K562 (cell line): Measurements from ENCODE around the gene SLC25A26. TPM values are rescaled to one million over a fixed set of nuclear protein-coding genes. Genes with fewer than 3 reads are reported as not detected.
A peak's percentile ranks its signal among the peaks of the same experiment; 100 is the strongest.

Experiments used
- CTBP1 ChIP-seq: fragments of 450-650 bp; IDR thresholded peaks from 2 replicates; pipeline ENCODE4 v1.6.1; 2016; ENCODE audit warnings: borderline replicate concordance
- JUNB ChIP-seq: fragments of 450-650 bp; formaldehyde crosslinking; conservative IDR thresholded peaks from 2 replicates; pipeline ENCODE4 v1.4.0; 2020; ENCODE audit warnings: mild to moderate bottlenecking
- RB1 ChIP-seq: fragments of 450-650 bp; IDR thresholded peaks from 2 replicates; pipeline ENCODE4 v1.6.1; 2017; ENCODE audit warnings: low read depth, mild to moderate bottlenecking
- RFX7 ChIP-seq: fragments of 250-450 bp; sonication (Bioruptor Pico); IDR thresholded peaks from 2 replicates; pipeline ENCODE4 v1.5.1; 2021; ENCODE audit warnings: mild to moderate bottlenecking
- TCF3 ChIP-seq: sonication (generic); formaldehyde crosslinking; IDR thresholded peaks from 2 replicates; pipeline ENCODE4 v1.4.0; 2020; ENCODE audit warnings: mild to moderate bottlenecking, missing genetic modification reagents
- ZNF324 ChIP-seq: fragments of 250-450 bp; sonication (Bioruptor Pico); IDR thresholded peaks from 2 replicates; pipeline ENCODE4 v1.4.0; 2020; ENCODE audit warnings: mild to moderate bottlenecking
- polyA plus RNA-seq, 8 experiments: library from polyadenylated mRNA; depleted of rRNA in 4 of 8; stranded (reverse) in 5 of 8; unstranded in 3 of 8; fragments of >200 nt; fragmentation: Nextera tagmentation in 2 of 8; fragmentation: Illumina TruSeq in 1 of 8; extraction: Ambion mirVana in 2 of 8; extraction: Trizol in 1 of 8; gene quantifications; 2 replicates each; pipeline versions ENCODE4 v1.2.1 to v1.2.3, GENCODE V29; 2011 to 2014; ENCODE audit warnings: inconsistent platforms in 1 of 8, missing spikeins in 1 of 8
- total RNA-seq, 7 experiments: library from RNA; depleted of rRNA in 6 of 7; stranded (reverse); fragments of >200 nt in 6 of 7; fragmentation: Illumina TruSeq in 2 of 7; extraction: Trizol in 2 of 7; gene quantifications; 2 replicates each; pipeline versions ENCODE4 v1.2.1 to v1.2.3, GENCODE V29; 2011 to 2021; ENCODE audit warnings: low replicate concordance in 1 of 7
- TF ChIP-seq, protein P1 (sequence below): sonication (generic); formaldehyde crosslinking; IDR thresholded peaks from 2 replicates; pipeline ENCODE4 v1.8.1; 2023; ENCODE audit warnings: missing genetic modification reagents, mild to moderate bottlenecking, borderline replicate concordance
- TF ChIP-seq, protein P2 (sequence below), 2 experiments: fragments of 450-650 bp; formaldehyde crosslinking in 1 of 2; IDR thresholded peaks; 2 replicates each; pipeline versions ENCODE4 v1.4.0 to v1.6.1; 2014 to 2020; ENCODE audit warnings: mild to moderate bottlenecking in 2 of 2, borderline replicate concordance in 1 of 2, low read depth in 1 of 2
- TF ChIP-seq, protein P3 (sequence below): sonication (generic); formaldehyde crosslinking; IDR thresholded peaks from 2 replicates; pipeline ENCODE4 v1.8.0; 2022; ENCODE audit warnings: mild to moderate bottlenecking, missing genetic modification reagents

Gene SLC25A26
- total and polyA plus RNA-seq, 9 of the 15 experiments (the other 6 are each of a cell fraction or from before 2014, with no cell fraction given) = 7.2 to 29.1 (median 12.6) TPM

DNA sequence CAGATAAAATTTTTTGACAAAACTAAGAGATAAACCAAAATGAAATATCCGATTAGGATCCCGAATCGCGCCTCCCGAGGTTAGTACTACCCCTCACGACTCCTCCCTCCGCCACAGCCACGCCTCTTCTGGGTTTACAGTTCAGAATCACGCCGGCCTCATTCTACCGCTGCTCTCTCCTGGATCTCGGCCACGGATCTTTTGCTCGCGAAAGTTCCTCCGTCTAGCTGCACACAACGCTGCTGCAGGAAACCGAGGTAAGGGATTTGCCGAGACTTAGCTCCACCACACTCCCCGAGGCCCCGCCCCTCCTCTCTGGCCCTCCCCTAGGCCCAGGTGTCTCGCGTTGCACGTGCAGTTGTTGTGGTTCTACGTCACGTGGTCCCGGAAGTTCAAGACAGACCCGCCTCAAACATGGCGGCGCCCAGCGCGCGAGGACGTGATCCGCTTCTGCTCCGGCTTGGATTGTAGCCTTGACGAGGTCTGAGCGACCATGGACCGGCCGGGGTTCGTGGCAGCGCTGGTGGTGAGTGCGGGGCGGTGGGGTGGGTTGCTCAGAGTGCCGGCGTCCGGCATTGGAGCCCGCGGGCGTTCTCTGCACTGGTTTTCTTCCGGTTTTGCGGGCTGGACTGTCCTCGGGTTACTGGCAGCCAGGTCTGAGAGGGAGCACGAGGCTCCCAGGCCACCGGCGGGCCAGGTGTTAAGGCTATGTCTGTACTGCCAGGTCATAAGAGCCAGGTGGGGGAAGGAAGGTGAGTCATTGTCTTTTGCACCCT is at the start of gene SLC25A26 (continued):
- TF ChIP-seq, protein P1, sequence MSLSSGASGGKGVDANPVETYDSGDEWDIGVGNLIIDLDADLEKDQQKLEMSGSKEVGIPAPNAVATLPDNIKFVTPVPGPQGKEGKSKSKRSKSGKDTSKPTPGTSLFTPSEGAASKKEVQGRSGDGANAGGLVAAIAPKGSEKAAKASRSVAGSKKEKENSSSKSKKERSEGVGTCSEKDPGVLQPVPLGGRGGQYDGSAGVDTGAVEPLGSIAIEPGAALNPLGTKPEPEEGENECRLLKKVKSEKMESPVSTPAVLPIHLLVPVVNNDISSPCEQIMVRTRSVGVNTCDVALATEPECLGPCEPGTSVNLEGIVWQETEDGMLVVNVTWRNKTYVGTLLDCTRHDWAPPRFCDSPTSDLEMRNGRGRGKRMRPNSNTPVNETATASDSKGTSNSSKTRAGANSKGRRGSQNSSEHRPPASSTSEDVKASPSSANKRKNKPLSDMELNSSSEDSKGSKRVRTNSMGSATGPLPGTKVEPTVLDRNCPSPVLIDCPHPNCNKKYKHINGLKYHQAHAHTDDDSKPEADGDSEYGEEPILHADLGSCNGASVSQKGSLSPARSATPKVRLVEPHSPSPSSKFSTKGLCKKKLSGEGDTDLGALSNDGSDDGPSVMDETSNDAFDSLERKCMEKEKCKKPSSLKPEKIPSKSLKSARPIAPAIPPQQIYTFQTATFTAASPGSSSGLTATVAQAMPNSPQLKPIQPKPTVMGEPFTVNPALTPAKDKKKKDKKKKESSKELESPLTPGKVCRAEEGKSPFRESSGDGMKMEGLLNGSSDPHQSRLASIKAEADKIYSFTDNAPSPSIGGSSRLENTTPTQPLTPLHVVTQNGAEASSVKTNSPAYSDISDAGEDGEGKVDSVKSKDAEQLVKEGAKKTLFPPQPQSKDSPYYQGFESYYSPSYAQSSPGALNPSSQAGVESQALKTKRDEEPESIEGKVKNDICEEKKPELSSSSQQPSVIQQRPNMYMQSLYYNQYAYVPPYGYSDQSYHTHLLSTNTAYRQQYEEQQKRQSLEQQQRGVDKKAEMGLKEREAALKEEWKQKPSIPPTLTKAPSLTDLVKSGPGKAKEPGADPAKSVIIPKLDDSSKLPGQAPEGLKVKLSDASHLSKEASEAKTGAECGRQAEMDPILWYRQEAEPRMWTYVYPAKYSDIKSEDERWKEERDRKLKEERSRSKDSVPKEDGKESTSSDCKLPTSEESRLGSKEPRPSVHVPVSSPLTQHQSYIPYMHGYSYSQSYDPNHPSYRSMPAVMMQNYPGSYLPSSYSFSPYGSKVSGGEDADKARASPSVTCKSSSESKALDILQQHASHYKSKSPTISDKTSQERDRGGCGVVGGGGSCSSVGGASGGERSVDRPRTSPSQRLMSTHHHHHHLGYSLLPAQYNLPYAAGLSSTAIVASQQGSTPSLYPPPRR (CRISPR knock-in tag) = no peak
- TF ChIP-seq, protein P2, sequence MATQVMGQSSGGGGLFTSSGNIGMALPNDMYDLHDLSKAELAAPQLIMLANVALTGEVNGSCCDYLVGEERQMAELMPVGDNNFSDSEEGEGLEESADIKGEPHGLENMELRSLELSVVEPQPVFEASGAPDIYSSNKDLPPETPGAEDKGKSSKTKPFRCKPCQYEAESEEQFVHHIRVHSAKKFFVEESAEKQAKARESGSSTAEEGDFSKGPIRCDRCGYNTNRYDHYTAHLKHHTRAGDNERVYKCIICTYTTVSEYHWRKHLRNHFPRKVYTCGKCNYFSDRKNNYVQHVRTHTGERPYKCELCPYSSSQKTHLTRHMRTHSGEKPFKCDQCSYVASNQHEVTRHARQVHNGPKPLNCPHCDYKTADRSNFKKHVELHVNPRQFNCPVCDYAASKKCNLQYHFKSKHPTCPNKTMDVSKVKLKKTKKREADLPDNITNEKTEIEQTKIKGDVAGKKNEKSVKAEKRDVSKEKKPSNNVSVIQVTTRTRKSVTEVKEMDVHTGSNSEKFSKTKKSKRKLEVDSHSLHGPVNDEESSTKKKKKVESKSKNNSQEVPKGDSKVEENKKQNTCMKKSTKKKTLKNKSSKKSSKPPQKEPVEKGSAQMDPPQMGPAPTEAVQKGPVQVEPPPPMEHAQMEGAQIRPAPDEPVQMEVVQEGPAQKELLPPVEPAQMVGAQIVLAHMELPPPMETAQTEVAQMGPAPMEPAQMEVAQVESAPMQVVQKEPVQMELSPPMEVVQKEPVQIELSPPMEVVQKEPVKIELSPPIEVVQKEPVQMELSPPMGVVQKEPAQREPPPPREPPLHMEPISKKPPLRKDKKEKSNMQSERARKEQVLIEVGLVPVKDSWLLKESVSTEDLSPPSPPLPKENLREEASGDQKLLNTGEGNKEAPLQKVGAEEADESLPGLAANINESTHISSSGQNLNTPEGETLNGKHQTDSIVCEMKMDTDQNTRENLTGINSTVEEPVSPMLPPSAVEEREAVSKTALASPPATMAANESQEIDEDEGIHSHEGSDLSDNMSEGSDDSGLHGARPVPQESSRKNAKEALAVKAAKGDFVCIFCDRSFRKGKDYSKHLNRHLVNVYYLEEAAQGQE (IDR thresholded peaks at IDR 0.05; ENCODE audit: borderline replicate concordance) = peak; percentile 45
- TF ChIP-seq, protein P2 (CRISPR knock-in tag; IDR thresholded peaks at IDR 0.05; ENCODE audit: low read depth) = no peak
- TF ChIP-seq RFX7 (CRISPR knock-in tag) = no peak
- TF ChIP-seq RB1 = peak; percentile 59; the same call in 1 of the 2 replicates
- peak; percentile 34; the same call in 1 of the 2 replicates for TF ChIP-seq CTBP1
- TF ChIP-seq JUNB (CRISPR knock-in tag) = no peak
- TF ChIP-seq TCF3 (CRISPR knock-in tag) = no peak
- TF ChIP-seq ZNF324 (CRISPR knock-in tag) = no peak
- TF ChIP-seq, protein P3, sequence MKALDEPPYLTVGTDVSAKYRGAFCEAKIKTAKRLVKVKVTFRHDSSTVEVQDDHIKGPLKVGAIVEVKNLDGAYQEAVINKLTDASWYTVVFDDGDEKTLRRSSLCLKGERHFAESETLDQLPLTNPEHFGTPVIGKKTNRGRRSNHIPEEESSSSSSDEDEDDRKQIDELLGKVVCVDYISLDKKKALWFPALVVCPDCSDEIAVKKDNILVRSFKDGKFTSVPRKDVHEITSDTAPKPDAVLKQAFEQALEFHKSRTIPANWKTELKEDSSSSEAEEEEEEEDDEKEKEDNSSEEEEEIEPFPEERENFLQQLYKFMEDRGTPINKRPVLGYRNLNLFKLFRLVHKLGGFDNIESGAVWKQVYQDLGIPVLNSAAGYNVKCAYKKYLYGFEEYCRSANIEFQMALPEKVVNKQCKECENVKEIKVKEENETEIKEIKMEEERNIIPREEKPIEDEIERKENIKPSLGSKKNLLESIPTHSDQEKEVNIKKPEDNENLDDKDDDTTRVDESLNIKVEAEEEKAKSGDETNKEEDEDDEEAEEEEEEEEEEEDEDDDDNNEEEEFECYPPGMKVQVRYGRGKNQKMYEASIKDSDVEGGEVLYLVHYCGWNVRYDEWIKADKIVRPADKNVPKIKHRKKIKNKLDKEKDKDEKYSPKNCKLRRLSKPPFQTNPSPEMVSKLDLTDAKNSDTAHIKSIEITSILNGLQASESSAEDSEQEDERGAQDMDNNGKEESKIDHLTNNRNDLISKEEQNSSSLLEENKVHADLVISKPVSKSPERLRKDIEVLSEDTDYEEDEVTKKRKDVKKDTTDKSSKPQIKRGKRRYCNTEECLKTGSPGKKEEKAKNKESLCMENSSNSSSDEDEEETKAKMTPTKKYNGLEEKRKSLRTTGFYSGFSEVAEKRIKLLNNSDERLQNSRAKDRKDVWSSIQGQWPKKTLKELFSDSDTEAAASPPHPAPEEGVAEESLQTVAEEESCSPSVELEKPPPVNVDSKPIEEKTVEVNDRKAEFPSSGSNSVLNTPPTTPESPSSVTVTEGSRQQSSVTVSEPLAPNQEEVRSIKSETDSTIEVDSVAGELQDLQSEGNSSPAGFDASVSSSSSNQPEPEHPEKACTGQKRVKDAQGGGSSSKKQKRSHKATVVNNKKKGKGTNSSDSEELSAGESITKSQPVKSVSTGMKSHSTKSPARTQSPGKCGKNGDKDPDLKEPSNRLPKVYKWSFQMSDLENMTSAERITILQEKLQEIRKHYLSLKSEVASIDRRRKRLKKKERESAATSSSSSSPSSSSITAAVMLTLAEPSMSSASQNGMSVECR (CRISPR knock-in tag) = peak; percentile 93
